ENCODE results near the gene GRIK4.
A peak's percentile ranks its signal among the peaks of the same experiment; 100 is the strongest.

Gene GRIK4

GRCh38 chr11:120511116-120511819 lies at the start of gene GRIK4:
Gene GRIK4, plus strand, starts transcription at chr11:120511748. Its CDS starts 148,571 bp downstream, at chr11:120660319.
- Histone ChIP-seq H3K27ac (ENCODE audit: low read depth, low read length) (no peak within 1 kb of the TSS), H3K9me3 (ENCODE audit: control insufficient read depth, insufficient read depth, low read depth, low read length) (no peaks in the 10 kb centered on the region), H3K36me3 (ENCODE audit: control insufficient read depth, insufficient read depth, low read length) (no peaks in the 10 kb centered on the region), H3K9ac (ENCODE audit: low read length) (no peak within 1 kb of the TSS), H3K4me1 (ENCODE audit: control insufficient read depth, insufficient read depth, low read length) (peaks cover 3% of the 10 kb centered on the region; the same call in 1 of the 2 replicates), H3K27me3 (ENCODE audit: control insufficient read depth, insufficient read depth, low read length) (peaks cover 64% of the 10 kb centered on the region), H3K4me3 (ENCODE audit: low read depth, low read length) (peak within 1 kb of the TSS; percentile 66)

GRCh38 chr11:120462825-120463224 lies 48.7 kb upstream of the GRIK4 start:
- Histone ChIP-seq H3K36me3 (ENCODE audit: control insufficient read depth, insufficient read depth, low read length) (peaks cover 75% of the 10 kb centered on the region), H3K4me1 (ENCODE audit: control insufficient read depth, insufficient read depth, low read length) (no peaks in the 10 kb centered on the region), H3K27me3 (ENCODE audit: control insufficient read depth, insufficient read depth, low read length) (no peaks in the 10 kb centered on the region), H3K4me3 (ENCODE audit: low read depth, low read length) (no peak overlapping the region), H3K27ac (ENCODE audit: low read depth, low read length) (no peak overlapping the region), H3K9ac (ENCODE audit: low read length) (no peak overlapping the region), H3K9me3 (ENCODE audit: control insufficient read depth, insufficient read depth, low read depth, low read length) (no peaks in the 10 kb centered on the region)

GRCh38 chr11:120465921-120466534 lies 45.5 kb upstream of the GRIK4 start:
- H3K27me3 ChIP-seq (ENCODE audit: control insufficient read depth, insufficient read depth, low read length): no peaks in the 10 kb centered on the region
- no peak overlapping the region for H3K4me3 ChIP-seq (ENCODE audit: low read depth, low read length)
- H3K27ac ChIP-seq (ENCODE audit: low read depth, low read length): no peak overlapping the region
- no peaks in the 10 kb centered on the region for H3K9me3 ChIP-seq (ENCODE audit: control insufficient read depth, insufficient read depth, low read depth, low read length)
- peaks cover 74% of the 10 kb centered on the region for H3K36me3 ChIP-seq (ENCODE audit: control insufficient read depth, insufficient read depth, low read length)
- no peaks in the 10 kb centered on the region for H3K4me1 ChIP-seq (ENCODE audit: control insufficient read depth, insufficient read depth, low read length)
- no peak overlapping the region for H3K9ac ChIP-seq (ENCODE audit: low read length)

- Histone ChIP-seq H3K4me3 (ENCODE audit: low read depth, low read length) (no peak overlapping the region), H3K9me3 (ENCODE audit: control insufficient read depth, insufficient read depth, low read depth, low read length) (no peaks in the 10 kb centered on the region), H3K27me3 (ENCODE audit: control insufficient read depth, insufficient read depth, low read length) (no peaks in the 10 kb centered on the region), H3K36me3 (ENCODE audit: control insufficient read depth, insufficient read depth, low read length) (peaks cover 65% of the 10 kb centered on the region), H3K9ac (ENCODE audit: low read length) (no peak overlapping the region), H3K27ac (ENCODE audit: low read depth, low read length) (no peak overlapping the region), H3K4me1 (ENCODE audit: control insufficient read depth, insufficient read depth, low read length) (no peaks in the 10 kb centered on the region)
These were observed 43.9 kb upstream of the GRIK4 start for GRCh38 chr11:120467627-120468026.

- H3K9ac ChIP-seq (ENCODE audit: low read length): no peak overlapping the region
- H3K4me3 ChIP-seq (ENCODE audit: low read depth, low read length): no peak overlapping the region
- no peaks in the 10 kb centered on the region for H3K9me3 ChIP-seq (ENCODE audit: control insufficient read depth, insufficient read depth, low read depth, low read length)
- peaks cover 61% of the 10 kb centered on the region for H3K36me3 ChIP-seq (ENCODE audit: control insufficient read depth, insufficient read depth, low read length)
- no peak overlapping the region for H3K27ac ChIP-seq (ENCODE audit: low read depth, low read length)
- no peaks in the 10 kb centered on the region for H3K27me3 ChIP-seq (ENCODE audit: control insufficient read depth, insufficient read depth, low read length)
- H3K4me1 ChIP-seq (ENCODE audit: control insufficient read depth, insufficient read depth, low read length): no peaks in the 10 kb centered on the region
These were observed 40.4 kb upstream of the GRIK4 start for GRCh38 chr11:120471131-120471530.

GRCh38 chr11:120471994-120472393 lies 39.6 kb upstream of the GRIK4 start:
- H3K27ac ChIP-seq (ENCODE audit: low read depth, low read length): no peak overlapping the region
- no peaks in the 10 kb centered on the region for H3K27me3 ChIP-seq (ENCODE audit: control insufficient read depth, insufficient read depth, low read length)
- H3K9me3 ChIP-seq (ENCODE audit: control insufficient read depth, insufficient read depth, low read depth, low read length): no peaks in the 10 kb centered on the region
- no peaks in the 10 kb centered on the region for H3K4me1 ChIP-seq (ENCODE audit: control insufficient read depth, insufficient read depth, low read length)
- H3K9ac ChIP-seq (ENCODE audit: low read length): no peak overlapping the region
- peaks cover 62% of the 10 kb centered on the region for H3K36me3 ChIP-seq (ENCODE audit: control insufficient read depth, insufficient read depth, low read length)
- H3K4me3 ChIP-seq (ENCODE audit: low read depth, low read length): no peak overlapping the region

GRCh38 chr11:120473503-120473902 lies 38.0 kb upstream of the GRIK4 start:
- H3K4me3 ChIP-seq (ENCODE audit: low read depth, low read length): no peak overlapping the region
- H3K9me3 ChIP-seq (ENCODE audit: control insufficient read depth, insufficient read depth, low read depth, low read length): no peaks in the 10 kb centered on the region
- H3K27ac ChIP-seq (ENCODE audit: low read depth, low read length): no peak overlapping the region
- H3K36me3 ChIP-seq (ENCODE audit: control insufficient read depth, insufficient read depth, low read length): peaks cover 65% of the 10 kb centered on the region
- no peaks in the 10 kb centered on the region for H3K27me3 ChIP-seq (ENCODE audit: control insufficient read depth, insufficient read depth, low read length)
- H3K4me1 ChIP-seq (ENCODE audit: control insufficient read depth, insufficient read depth, low read length): no peaks in the 10 kb centered on the region
- H3K9ac ChIP-seq (ENCODE audit: low read length): no peak overlapping the region

GRCh38 chr11:120482149-120482548 lies 29.4 kb upstream of the GRIK4 start:
- peaks cover 71% of the 10 kb centered on the region for H3K36me3 ChIP-seq (ENCODE audit: control insufficient read depth, insufficient read depth, low read length)
- no peaks in the 10 kb centered on the region for H3K27me3 ChIP-seq (ENCODE audit: control insufficient read depth, insufficient read depth, low read length)

GRCh38 chr11:120484722-120485121 lies 26.8 kb upstream of the GRIK4 start:
- H3K9ac ChIP-seq (ENCODE audit: low read length): no peak overlapping the region
- no peaks in the 10 kb centered on the region for H3K27me3 ChIP-seq (ENCODE audit: control insufficient read depth, insufficient read depth, low read length)
- peaks cover 49% of the 10 kb centered on the region for H3K36me3 ChIP-seq (ENCODE audit: control insufficient read depth, insufficient read depth, low read length)
- no peak overlapping the region for H3K4me3 ChIP-seq (ENCODE audit: low read depth, low read length)
- no peaks in the 10 kb centered on the region for H3K9me3 ChIP-seq (ENCODE audit: control insufficient read depth, insufficient read depth, low read depth, low read length)
- no peaks in the 10 kb centered on the region for H3K4me1 ChIP-seq (ENCODE audit: control insufficient read depth, insufficient read depth, low read length)
- H3K27ac ChIP-seq (ENCODE audit: low read depth, low read length): no peak overlapping the region

More at GRCh38 chr11:120482149-120482548, 29.4 kb upstream of the GRIK4 start:
- H3K27ac ChIP-seq (ENCODE audit: low read depth, low read length): no peak overlapping the region
- no peak overlapping the region for H3K4me3 ChIP-seq (ENCODE audit: low read depth, low read length)
- H3K9ac ChIP-seq (ENCODE audit: low read length): no peak overlapping the region
- H3K4me1 ChIP-seq (ENCODE audit: control insufficient read depth, insufficient read depth, low read length): no peaks in the 10 kb centered on the region
- no peaks in the 10 kb centered on the region for H3K9me3 ChIP-seq (ENCODE audit: control insufficient read depth, insufficient read depth, low read depth, low read length)

- Histone ChIP-seq H3K27ac (ENCODE audit: low read depth, low read length) (no peak overlapping the region), H3K36me3 (ENCODE audit: control insufficient read depth, insufficient read depth, low read length) (peaks cover 35% of the 10 kb centered on the region), H3K4me1 (ENCODE audit: control insufficient read depth, insufficient read depth, low read length) (no peaks in the 10 kb centered on the region), H3K9me3 (ENCODE audit: control insufficient read depth, insufficient read depth, low read depth, low read length) (no peaks in the 10 kb centered on the region), H3K9ac (ENCODE audit: low read length) (no peak overlapping the region), H3K27me3 (ENCODE audit: control insufficient read depth, insufficient read depth, low read length) (no peaks in the 10 kb centered on the region), H3K4me3 (ENCODE audit: low read depth, low read length) (no peak overlapping the region)
These were observed 25.4 kb upstream of the GRIK4 start for GRCh38 chr11:120486138-120486537.

- no peak overlapping the region for H3K9ac ChIP-seq (ENCODE audit: low read length)
- H3K9me3 ChIP-seq (ENCODE audit: control insufficient read depth, insufficient read depth, low read depth, low read length): no peaks in the 10 kb centered on the region
- H3K4me3 ChIP-seq (ENCODE audit: low read depth, low read length): no peak overlapping the region
- no peaks in the 10 kb centered on the region for H3K27me3 ChIP-seq (ENCODE audit: control insufficient read depth, insufficient read depth, low read length)
- no peak overlapping the region for H3K27ac ChIP-seq (ENCODE audit: low read depth, low read length)
- peaks cover 13% of the 10 kb centered on the region for H3K36me3 ChIP-seq (ENCODE audit: control insufficient read depth, insufficient read depth, low read length)
- peaks cover 5% of the 10 kb centered on the region; the same call in 1 of the 2 replicates for H3K4me1 ChIP-seq (ENCODE audit: control insufficient read depth, insufficient read depth, low read length)
These were observed 21.7 kb upstream of the GRIK4 start for GRCh38 chr11:120489799-120490198.
